ENCODE data around the gene ABCF3.

ABCF3 gene

GRCh38 chr3:184168363-184169120 is 17.5 kb upstream of the ABCF3 start:
- DNase-seq = no peak

GRCh38 chr3:184169896-184170875 is 15.8 kb upstream of the ABCF3 start:
- no peak for DNase-seq

DNA sequence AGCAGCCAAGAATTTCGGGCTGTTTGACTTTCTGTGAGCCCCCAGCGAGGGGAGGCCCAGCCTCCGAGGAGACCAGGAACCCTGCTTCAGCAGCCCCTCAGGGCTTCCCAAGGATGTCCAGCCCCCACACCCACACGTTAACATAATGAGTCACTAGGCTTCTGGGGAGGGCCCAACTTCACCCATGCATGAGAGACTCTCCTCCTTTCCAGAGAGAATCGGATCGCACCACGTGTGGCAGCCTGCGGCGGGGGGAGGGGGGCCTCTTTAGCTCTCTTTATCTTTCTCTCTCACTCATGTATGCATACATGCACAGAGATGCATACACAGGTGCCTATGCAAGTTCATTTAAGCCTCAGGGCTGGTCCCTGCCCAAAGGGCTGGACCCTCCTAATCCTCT is 14.4 kb upstream of the ABCF3 start:
- DNase-seq = no peak

- DNase-seq = no peak
Measured at GRCh38 chr3:184172681-184173373, 13.2 kb upstream of the ABCF3 start.

GRCh38 chr3:184173374-184173722 is 12.7 kb upstream of the ABCF3 start:
- DNase-seq = no peak

GRCh38 chr3:184174284-184174645 is 11.7 kb upstream of the ABCF3 start:
- no peak for DNase-seq

DNA sequence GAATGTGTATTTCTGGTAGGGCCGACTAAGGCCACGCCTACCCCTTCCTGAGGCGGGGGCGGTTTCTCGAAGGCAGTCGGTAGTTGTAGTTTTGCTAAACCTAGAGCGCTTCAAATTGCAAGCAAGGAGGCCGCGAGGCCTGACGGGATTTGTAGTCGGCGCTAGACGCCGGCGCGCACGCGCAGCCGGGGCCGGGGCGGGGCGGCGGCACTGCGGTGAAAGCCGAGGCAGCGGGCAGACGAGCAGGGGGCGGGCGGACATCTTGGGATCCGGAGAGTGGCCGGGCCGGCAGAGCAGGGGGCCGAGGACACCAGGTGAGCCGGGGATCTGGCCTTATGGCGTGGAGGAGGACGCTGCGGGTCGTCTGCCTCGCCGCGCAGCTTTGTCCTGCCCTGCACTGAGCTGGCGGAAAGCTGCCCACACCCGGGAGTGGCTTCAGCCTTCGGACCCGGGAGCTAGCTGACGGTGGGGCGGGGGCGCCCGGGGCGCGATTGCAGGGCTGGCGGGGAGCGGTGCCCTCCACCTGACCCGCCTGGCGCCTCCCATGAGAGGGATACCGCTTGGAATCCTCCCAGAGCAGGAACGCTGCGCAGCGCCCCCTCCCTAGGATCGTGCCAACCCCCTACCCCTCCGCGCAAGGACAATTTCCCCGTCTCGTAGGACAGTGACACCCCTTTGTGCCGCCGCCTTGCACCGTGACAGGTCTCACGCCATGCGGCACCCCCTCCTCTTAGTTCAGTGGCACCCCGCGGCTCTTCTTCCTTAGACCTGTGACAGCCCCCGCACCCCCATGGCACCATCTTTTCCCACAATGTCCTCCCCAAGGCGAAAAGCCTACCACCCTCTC is 11.1 kb upstream of the ABCF3 start, which contains the start of gene AP2M1:
Gene AP2M1, plus strand, starts transcription at position 210 of the 847 bp plus-strand sequence. CDS start 2,139 bp downstream, outside the sequence.
- peak; percentile 99 for DNase-seq

GRCh38 chr3:184175506-184175905 is 10.5 kb upstream of the ABCF3 start:
- DNase-seq = no peak

GRCh38 chr3:184175981-184176376 is 10.0 kb upstream of the ABCF3 start:
- no peak for DNase-seq

DNA sequence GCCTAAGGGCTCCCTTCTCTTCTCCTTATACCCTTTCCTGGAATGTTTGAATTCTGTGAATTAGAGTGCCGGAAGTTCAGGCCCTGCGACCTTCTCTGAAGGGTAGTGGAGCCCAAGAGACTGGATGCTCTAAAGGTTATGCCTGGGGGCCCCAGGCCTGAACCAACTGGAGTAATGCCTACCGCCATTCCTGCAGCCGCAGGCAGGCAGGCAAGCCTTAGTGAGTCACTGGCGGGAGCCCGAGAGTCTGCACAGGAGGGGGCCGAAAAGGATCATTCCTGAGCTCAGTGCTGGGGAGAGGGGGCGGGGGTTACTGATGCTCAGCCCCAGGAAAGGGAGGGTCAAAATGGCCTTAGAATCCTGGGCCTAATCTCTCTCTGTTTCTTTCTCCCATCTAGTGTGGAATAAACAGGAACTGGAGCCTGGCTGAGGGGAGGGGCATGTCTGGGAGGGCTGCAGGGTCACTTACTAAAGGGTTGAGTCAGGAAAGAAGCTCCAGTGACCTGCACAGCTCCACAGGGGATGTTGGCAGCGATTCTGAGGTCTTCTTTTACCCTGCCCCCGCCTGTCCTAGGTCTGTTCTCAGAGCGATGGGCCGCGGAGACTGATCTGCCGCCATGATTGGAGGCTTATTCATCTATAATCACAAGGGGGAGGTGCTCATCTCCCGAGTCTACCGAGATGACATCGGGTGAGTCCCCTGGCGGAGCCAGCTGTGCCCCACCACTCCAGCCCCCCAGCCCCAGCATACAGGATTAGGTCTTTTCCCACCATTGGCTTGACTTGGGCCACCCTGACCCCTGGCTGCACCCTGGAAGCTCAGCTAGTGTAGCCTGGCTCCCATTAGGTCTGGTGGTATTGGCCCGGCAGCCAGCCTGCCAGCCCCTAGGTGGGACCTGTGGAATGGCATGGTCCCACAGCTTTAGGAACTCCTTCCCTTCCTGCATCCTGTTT is 9.3 kb upstream of the ABCF3 start:
- DNase-seq = no peak

DNA sequence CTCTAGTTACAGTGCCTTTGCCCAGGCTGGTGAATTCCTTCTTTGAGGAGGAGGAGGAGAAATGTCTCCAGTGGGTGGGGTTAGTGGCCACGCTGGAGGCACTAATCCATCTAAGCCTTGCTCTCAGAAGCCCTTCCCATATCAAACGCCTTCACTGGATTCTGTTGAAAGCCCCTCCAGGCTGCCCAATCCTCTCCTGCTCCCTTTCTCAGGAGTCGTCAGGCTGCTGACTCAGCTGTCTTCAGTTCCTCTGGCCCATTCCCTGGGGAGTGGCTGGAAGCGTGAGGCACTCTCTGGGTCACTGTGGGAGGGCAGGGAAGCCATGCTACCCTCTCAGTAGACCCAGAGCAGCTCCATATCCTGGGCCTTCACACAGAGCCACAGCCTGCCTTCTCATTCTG is 8.7 kb upstream of the ABCF3 start:
- DNase-seq = no peak

DNA sequence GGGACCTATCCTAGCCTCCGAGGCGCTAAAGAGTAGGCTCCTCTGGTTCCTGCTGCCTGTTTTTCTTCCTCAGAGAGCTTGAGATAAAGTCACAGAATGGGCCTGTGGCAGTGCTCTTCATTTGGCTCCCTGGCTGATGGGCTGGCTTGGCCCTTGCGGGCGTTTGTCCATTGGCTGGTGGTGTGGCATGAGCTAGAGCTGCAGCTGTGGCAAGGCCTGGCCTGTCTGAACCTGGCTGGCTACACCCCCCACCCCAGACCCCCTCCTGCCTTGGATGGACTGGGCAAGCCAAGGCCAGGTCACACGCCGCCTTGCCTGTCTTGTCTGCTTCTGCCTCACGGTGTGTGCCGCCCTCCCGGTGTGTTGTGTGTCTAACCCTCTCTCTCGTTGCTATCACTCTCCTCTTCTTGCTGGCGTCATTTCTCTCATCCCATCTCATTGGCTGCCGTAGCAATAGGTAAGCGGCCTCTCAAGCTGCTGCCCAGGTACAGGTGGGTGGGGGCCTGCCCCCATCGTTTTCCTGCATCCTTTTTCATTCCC is 8.2 kb upstream of the ABCF3 start:
- no peak for DNase-seq

DNA sequence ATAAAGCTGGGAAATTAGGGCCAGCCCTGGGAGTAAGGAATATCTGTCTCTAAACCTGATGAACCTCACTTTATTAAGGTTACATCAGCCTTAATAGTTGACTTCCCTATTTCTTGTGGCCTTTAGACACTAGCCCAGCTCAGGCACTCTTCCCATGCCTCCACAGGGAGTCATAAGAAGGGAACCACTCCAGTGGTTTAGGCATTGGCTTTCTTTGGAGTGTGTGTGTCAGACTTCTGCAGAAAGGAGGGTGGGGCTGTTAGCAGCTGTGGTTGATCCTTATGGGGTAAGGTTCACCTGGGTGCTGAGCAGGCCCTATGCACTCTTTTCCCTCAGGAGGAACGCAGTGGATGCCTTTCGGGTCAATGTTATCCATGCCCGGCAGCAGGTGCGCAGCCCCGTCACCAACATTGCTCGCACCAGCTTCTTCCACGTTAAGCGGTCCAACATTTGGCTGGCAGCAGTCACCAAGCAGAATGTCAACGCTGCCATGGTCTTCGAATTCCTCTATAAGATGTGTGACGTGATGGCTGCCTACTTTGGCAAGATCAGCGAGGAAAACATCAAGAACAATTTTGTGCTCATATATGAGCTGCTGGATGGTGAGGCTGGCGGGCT is 7.4 kb upstream of the ABCF3 start:
- DNase-seq = no peak

DNA sequence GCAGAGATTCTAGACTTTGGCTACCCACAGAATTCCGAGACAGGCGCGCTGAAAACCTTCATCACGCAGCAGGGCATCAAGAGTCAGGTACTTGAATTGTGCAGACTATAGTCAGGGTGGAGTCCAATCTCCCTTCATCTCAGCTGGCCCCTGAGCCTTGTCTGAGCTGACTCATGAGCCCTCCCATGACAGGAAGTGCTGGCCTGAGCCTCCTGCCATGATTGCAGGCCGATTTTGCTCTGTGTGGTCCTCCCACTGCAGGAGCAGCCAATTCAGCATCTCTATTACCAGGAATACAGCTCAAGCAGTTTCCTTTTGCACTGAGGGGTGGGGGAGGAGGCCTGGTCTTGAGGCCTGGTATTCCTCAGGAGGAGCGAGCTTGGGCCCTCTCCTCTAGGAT is 5.8 kb upstream of the ABCF3 start:
- no peak for DNase-seq

- no peak for DNase-seq
Measured at GRCh38 chr3:184181596-184181995, 4.4 kb upstream of the ABCF3 start.

DNA sequence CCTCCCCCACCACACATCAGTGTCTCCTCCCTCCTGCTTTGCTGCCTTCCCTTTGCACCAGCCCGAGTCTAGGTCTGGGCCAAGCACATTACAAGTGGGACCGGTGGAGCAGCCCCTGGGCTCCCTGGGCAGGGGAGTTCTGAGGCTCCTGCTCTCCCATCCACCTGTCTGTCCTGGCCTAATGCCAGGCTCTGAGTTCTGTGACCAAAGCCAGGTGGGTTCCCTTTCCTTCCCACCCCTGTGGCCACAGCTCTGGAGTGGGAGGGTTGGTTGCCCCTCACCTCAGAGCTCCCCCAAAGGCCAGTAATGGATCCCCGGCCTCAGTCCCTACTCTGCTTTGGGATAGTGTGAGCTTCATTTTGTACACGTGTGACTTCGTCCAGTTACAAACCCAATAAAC is 2.3 kb upstream of the ABCF3 start:
- DNase-seq = no peak

GRCh38 chr3:184184546-184185230 is 1.3 kb upstream of the ABCF3 start:
- DNase-seq = no peak

DNA sequence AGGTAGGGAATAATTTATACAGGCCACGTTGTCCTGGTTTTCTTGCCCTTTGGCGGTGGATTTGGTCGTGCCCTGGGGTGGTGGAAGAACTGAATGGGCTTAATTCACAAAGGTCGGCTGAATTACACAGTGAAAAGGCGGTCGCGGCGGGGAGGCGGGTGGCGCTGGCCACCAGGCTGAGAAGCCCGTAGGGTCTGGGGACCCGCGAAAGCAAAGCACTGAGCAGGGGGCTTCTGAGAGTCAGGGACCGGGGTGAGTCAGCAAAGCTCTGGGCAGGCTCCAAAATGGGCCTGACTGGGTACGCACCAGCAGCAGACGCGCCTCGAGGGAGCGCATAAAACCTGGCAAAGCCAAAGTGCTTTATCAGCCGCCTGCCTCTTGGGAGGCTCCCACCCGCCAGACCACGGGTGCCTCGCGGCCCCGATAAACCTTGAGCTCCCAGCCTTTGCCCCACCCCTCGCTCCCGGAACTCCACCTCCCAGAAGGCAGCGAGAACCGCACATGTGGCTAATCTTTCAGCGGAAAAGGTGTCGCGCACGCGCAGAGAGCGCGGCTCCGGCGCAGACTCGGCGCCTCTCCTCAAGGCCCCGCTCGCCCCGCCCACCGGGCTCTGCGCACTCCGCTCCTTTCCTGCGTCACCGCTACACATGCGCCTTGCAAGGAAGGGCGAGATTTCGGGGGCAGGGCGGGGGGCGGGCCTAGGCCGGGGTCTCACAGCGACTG is 377 bp upstream of the ABCF3 start:
- peak; percentile 99 for DNase-seq

DNA sequence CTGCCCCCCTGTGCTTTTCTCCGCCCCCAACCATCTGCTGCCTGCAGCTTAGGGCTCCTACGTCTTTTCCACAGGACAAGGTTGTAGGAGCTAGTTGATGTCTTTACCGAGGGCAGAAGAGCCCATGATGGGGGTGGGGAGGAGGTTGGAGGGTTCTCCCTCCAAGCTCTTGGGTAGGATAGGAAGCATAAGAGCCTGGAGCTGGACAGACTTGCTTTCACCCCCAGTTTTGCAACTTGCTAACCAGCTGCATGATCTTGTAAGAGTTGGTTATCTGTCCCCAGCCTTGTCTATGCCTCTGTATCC is 856 bp downstream of the ABCF3 start:
- no peak for DNase-seq
